OCI-LY7 (cell line): Measurements from ENCODE around the gene CNTN4.

Experiments
- EZH2phosphoT487 ChIP-seq: fragments of 200-600 bp; sonication (generic); IDR thresholded peaks from 2 replicates; pipeline ENCODE4 v1.6.1; 2018; ENCODE audit warnings: low read depth, borderline replicate concordance, mild to moderate bottlenecking, mixed run types, antibody characterized with exemption, low read length, moderate library complexity, mixed read lengths
- TF ChIP-seq, protein P1 (sequence below): fragments of 200-600 bp; sonication (generic); conservative IDR thresholded peaks from 2 replicates; pipeline ENCODE4 v1.5.1; 2014; ENCODE audit warnings: mild to moderate bottlenecking, antibody characterized with exemption, low read length, moderate library complexity, mixed read lengths

DNA sequence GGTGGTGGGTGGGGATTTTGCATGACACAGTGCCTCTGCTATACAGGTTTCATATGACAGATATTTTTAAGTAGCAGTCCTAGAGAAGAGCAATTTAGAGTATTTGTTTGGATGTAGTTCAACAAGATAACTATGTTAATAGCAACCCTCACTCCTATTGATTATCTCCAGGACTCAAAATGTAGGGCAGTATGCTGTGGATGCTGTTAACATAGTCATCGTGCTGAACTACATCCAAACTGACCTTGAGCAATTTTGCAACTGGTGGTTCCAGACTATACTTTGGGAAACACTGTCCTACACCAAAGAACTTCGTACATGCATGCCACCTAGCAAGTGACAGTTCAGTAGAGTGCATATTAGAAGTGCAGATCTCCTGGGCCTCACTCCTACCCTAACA is 893.9 kb downstream of the CNTN4 start:
- TF ChIP-seq, protein P1, sequence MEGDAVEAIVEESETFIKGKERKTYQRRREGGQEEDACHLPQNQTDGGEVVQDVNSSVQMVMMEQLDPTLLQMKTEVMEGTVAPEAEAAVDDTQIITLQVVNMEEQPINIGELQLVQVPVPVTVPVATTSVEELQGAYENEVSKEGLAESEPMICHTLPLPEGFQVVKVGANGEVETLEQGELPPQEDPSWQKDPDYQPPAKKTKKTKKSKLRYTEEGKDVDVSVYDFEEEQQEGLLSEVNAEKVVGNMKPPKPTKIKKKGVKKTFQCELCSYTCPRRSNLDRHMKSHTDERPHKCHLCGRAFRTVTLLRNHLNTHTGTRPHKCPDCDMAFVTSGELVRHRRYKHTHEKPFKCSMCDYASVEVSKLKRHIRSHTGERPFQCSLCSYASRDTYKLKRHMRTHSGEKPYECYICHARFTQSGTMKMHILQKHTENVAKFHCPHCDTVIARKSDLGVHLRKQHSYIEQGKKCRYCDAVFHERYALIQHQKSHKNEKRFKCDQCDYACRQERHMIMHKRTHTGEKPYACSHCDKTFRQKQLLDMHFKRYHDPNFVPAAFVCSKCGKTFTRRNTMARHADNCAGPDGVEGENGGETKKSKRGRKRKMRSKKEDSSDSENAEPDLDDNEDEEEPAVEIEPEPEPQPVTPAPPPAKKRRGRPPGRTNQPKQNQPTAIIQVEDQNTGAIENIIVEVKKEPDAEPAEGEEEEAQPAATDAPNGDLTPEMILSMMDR = no peak
- no peak for TF ChIP-seq EZH2phosphoT487
